NT2/D1 (cell line): ENCODE measurements around the gene ABCF2.

Experiments used
- SUZ12 ChIP-seq: IDR thresholded peaks from 2 replicates; pipeline ENCODE4 v1.6.1; 2011; ENCODE audit not compliant: insufficient read length, insufficient read depth; ENCODE audit errors: extremely low read depth
- YY1 ChIP-seq: IDR thresholded peaks from 2 replicates; pipeline ENCODE4 v1.6.1; 2011; ENCODE audit not compliant: insufficient read length, insufficient read depth
- ZNF274 ChIP-seq: IDR thresholded peaks from 2 replicates; pipeline ENCODE4 v1.6.1; 2011; ENCODE audit warnings: mild to moderate bottlenecking, low read depth, low read length

GRCh38 chr7:151240536-151240935, 13.5 kb upstream of the ABCF2 start:
- TF ChIP-seq YY1: no peak
- TF ChIP-seq ZNF274: no peak
- TF ChIP-seq SUZ12: no peak
